DMS53 treated with DMSO at 0.1 percent for 48 hours (cell line): ENCODE data around the gene TANGO2.
A peak's percentile ranks its signal among the peaks of the same experiment; 100 is the strongest.

Source experiments
- DNase-seq: peaks from one replicate; lab custom pipeline; 2025; ENCODE audit not compliant: unreplicated experiment; lab: John Stamatoyannopoulos, UW

TANGO2 gene

DNA sequence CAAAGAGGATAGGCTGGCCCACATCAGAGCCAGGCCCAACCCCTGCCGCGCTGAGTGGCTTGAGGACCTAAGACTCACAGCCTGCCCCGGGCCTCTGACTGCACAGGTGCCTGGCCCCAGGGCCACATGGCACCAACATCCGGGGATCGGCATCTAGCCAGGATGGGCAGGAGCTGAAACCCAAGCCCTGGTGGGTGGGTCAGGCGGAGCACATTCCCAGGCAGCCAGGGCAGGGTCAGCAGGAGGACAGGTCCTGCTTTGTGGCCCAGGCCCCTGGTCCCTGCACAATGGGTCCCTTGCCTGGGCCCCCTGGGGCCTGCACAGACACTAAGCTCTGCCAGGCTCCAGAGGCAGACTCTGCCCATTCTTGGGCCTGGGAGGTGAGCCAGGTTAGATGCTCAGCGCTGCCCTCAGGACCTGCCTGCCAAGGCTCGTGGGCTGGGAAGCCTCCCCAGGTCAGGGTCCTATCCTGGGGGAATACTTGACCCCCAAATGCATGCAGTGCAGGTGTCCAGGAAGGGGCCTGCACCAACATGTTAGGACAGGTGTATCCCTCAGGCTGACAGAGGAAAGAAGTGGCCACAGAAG lies 37.8 kb upstream of the TANGO2 start:
- DNase-seq, result no peak

DNA sequence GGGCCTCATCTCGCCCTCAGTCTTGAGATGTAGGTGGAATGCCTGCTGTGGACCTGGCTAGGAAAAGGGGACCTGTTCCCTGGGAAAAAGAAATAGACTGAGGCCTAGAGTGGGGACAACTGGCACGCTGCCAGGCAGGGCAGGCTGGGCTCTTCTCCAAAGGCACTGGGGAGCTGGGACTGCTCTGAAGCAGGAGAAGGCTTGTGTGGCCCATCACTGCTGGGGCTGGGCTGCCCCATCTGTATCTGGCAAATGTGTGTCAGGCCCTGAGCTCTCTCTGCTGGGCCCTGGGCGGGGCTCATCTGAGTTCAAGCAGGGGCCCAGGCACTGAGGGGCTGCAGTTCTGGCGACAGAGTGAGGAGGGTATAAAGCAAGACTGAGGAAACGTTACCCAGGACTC lies 37.2 kb upstream of the TANGO2 start:
- DNase-seq, result no peak

DNA sequence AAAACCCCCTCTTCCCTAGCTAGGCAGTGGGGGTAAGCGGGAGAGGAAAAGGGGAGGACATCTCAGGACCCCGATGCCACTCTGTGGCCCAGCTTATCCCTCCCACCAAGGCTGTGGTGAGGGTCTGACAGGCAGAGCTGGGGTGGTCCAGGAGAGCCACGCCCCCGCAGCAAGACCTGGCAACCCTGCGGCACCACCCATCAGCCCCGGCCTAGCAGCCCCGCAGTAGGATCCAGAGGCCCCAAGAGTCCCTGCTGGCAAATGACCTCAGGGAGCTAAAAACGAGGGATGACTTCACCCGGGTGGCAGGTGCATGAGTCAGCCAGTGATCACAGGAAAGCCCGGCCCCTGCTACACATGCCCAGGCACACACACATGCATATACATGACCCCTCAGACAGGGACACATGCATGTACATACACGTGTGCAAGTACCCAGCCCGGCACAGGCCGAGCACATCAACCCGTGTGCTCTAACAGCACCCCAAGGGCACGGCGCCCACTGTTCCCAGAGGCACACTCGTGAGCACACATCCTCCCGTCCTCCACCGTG lies 36.6 kb upstream of the TANGO2 start:
- DNase-seq, result peak; percentile 18

DNA sequence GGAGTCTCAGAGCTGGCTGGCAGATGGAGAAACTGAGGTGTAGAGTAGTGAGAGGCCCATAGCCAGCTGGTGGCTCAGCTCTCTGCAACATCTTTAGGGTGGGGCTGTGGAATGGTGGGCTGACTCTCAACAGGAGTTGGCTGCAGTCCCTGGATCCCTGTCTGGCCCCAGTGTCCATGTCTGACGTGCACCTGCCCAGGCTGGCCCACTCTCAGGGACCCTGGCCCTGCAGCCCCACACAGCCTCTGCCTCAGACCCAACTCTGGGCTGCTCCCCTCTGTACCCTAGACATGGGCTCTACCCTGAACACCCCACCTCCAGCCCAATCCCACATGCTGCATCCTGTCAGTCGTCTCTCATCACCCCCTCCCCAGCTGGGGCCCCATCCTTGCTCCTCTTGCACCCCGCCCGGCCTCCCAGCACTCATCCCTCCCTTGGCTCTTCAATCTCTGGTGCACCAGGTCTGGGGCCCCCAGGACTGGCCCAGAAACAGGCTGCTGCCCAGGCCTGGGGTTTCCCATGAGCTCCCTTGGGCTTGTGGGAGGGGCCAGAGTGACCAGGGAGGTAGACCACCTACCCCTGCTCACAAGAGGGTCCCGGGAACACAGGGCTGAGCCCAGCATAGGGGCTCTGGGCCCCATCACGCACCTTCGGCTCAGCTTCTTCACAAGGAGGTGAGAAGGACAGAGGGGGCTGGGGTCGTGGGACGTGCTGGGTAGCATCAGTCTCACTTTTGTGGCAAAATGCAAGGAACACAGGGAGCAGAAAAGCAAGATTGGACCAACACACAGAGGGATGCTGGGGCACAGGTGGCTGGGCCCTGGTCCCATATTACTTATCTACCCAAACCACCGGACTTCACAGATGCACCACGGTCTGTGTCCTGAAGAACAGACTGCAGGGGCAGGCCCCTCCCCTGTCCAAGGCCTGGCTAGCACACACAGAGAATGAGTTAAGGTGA lies 35.8 kb upstream of the TANGO2 start:
- no peak for DNase-seq

DNA sequence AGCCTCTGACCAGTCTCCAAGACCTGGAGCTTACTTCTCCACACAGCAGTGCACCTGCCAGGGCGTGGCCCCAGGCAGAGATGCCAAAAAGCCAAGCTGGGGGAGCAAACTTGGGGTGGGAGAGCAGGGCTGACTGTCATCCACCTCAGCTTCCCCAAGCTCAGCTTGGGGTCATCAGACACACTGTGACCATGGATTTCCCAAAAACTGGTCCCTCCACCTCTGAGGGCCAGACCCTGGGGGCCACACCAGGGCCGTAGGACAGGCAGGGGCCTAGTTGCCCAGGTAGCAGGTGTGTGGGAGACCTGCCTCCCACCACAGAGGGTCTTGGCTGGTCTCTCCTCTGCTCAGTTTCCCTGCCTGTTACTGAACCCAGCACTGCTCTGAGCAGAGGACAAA lies 34.9 kb upstream of the TANGO2 start:
- no peak for DNase-seq

DNA sequence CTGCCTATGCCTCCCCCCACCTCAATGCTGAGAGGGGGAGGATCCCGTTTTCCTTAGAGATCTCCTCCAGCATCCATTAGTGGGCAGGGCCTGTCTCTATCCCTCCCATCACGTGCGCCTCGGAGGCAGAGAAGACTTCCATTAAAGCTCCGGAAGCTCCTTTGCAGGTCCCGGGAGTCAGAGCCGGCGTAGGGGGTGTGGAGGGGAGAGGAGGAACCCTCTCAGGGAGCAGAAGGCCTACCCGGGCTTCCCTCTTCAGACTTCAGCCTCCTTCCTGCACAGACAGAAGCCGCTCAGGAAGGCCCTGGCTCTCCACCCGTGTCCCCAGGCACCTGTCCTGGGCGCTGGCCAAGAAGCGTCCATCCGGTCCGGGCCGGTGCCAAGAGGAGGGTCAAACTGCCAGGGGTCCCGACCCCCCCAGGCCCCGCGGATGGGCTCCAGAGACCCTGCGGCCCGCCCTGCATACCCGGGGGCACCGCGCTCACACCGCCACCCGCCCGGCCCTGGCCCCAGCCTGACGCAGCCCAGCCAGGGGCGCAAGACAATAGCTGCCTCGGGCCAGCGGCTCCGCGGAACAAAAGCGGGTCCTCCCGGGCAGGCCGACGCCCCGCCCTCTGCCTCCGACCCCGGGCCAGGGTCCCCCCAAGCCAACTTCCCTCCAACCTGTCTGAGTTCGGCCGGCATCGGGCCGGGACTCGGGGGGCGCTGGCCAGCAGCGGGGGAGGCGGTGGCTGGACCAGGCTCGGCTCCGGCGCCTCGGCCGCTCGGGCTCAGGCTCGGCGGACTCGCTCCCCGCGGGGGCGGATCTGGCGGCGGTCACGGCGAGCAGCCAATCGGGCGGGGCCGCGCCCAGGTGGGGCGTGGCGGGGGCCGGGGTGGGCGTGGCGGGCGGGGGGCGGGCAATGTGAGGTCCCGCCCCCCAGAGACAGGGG lies 34.2 kb upstream of the TANGO2 start:
- peak; percentile 29 for DNase-seq

DNA sequence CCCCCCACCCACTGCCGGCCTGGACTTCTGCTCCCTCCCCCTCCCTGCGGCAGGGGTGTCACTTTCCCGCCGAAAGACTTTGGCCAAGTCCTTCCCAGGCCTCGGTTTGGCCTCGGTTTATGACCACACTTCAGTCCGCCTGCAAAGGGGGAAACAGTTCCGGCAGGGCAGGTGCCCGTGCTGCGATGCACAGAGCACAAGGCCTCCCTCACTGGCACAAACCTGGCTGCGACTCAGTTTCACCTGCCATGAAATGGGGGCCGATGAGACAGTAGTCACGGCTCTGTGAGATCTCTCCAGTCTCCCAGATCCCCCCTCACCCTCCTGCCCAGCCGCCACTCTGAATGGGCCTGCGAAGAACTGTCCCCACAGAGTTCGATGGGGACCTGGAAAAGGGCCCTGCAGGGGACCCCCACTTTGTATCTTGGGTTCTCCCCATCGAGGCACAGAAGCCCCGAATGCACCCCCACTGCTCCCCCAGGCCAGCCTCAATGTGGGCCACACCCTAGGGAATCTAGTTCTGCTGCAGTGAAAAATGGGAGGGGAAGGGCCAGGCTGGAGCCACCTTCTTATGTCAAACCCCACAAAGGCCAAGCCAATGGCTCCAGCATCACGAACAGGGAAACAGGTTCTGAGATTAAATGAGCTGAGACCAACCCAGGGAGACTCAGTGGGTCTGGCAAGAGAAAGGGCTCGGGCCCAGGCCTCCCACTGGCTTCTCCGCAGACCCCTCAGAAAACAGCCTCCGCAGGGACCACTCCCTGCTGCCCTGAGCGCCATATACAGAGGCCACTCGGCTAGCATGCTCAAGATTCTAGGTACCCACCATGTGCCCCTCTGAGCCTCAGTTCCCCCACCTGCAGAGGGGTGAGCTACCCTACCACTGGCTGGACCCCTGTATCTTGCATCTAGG lies 33.3 kb upstream of the TANGO2 start:
- no peak for DNase-seq

DNA sequence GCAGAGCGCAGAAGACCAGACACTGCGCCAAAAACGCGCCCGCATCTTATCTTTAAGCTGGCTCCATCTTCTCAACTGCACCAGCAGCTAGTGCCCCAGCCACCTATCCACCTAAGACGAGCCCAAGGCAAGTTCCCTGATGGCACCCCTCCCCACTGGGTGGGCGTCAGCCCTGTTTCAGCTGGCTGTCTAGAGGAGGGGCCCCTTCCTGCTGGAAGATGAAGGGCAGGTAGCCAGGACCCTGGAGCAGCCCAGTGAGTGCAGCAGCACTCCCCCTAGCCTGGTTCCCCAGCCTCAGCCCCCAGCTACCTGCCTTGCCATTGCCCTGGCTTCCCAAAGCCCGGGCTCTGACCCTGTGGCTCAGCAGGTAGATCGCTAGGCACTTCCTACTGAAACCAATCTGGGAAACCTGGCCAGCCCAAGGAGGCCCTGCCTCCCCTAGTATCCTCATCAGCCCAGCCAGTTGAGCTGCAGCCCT lies 32.5 kb upstream of the TANGO2 start:
- DNase-seq, result no peak

DNA sequence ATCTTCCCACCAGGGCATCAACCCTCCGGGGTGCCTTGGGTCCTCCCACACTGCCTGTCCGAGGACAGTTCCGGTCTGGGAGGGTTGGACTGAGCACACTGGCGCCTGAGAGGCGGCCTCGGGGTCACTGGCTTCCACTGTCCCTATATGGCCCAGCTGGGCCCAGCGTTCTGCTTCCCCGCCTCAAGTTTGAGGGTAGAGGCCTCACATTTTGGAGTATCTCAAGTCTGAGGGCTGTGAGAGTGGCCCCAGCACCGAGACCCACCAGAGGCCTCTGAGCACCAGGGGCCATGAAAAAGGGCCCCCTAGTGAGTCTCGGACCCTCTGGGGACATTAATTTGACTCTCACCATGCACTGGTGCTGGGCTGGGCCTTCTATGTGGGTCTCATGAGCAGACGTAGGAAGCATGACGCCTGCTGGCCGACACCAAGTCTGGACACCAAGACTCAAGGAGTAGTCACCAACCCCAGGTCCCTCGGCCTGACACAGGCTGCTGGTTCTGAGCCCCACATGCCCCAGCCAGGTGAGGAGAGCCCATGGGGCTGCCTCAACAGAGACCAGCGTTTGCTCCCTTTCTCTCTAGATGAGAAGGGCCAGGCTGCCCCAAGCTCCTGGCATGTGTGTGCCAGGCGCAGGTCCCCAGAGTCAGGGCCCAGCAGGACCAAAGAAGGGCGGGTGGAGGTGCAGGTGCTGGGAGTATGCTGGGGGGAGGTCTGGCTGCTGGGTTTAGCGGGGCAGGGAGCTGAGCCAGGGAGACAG lies 31.8 kb upstream of the TANGO2 start:
- DNase-seq, result no peak

DNA sequence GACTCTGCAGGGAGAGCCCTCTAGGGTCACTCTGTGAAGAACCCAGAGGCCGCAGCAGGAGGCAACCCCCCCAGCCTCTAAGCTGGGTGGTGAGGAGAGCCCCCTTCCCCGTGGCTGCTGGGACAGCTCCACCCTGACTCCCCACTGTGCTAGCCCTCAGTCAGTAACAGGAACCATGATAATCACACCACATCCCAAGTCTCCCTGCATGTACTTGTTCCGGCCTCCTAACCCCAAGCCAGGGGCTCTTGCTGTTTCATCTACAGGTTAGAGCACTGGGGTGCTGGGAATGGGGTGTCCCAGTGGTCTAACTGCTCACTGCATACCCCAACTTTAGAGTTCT lies 31.2 kb upstream of the TANGO2 start:
- no peak for DNase-seq

DNA sequence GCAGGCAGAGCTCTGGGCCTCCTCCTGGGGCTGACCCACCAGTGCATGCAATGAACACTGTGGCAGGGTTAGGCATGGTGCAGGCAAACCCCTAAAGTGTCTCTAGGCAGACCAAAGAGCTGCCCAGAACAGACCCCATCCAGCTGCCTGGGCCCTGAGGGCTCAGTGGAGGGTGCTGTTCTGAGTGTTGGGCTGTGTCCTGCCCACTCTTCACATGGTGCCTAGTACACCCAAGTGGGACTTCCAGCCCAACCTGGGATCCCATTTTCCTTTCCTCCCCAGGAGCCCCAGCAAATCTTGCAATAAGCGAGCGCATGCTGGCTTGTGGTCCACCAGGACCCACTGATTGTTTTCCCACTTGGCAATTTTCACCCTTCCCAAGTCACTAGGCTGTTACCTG lies 30.7 kb upstream of the TANGO2 start:
- DNase-seq, result no peak

DNA sequence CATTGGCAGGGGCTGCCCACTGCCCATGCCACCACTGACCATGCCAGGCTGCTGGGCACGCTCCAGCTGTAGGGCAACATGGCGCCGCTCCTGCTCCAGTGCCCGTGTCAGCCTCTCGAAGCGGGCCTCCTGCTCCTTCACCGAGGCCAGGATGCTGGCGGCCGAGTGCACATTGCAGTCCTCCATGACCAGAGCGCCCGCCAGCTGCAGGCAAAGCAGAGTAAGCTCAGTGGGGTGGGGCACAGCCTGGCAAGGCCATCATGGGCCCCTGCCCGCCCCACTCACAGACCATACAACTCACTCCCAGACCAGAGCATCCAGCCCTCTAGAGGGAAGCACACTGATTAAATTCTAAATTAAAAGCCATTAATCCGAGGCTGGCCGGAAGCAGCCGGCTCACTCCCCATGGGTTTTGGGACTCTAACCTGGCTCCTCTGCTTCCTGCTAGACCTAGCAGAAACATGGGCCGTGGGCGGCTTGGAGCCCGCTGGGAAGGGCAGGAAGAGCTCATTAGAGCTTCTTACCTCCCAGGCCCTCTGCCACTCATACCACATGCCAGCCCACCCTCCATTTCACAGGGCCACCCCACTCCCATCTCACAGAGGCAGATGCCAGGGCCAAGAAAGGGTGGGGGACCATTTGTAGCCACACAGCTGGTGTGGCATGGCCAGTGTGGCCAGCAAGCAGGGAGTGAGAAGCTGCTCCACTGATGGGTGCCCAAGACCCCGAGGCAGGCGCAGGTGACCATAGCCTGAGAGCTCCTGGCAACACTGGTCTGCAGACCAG lies 30.1 kb upstream of the TANGO2 start:
- no peak for DNase-seq

DNA sequence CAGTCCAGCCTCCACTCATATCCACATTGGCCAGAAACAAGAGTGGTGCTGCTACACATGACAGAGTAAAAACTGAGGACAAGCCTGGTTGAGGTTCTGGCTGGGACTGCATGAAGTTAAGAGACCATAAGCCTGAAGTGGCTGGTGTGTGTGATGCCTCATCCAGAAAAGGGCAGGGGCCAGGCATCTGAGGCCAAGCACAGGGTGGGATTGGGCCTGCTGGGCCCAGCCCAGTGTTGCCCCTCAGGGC lies 29.6 kb upstream of the TANGO2 start:
- DNase-seq, result no peak

DNA sequence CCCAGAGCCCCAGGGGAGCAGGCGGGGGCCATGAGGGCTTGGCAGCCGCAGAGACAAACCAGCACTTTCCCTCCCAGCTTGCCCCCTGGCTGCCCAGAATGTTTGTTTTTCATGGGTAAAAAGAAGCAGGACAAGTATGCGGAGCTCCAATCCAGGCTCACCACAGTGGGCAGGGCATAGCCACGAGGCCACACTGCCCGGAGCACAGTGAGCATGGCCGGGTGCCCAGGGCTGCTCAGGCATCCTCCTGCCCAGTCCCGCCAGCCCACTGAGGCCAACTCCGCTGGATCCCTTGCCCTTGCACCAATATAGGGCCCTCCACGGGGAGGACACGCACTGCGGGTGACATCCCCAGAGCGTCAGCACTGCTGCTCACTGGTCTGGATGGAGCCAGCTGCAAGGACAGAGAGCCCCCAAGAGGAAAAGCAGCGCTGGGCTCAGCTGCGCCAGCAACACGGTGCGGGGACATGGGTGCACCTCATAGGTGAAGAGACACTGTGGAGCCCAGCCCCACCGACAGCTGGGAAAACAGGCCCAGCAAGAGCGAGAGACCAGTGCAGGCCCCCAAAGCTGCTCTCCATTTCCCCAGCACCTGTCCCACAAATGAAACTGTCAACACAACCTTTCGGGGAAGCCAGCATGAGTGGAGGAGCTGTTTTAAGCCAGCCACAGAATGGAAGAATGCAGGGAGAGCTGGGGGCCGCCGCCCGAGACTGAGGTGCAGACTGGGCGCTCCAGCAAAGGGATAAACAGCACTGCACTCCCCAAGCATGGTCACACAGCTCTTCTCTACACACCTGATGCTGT lies 29.1 kb upstream of the TANGO2 start:
- DNase-seq, result no peak

DNA sequence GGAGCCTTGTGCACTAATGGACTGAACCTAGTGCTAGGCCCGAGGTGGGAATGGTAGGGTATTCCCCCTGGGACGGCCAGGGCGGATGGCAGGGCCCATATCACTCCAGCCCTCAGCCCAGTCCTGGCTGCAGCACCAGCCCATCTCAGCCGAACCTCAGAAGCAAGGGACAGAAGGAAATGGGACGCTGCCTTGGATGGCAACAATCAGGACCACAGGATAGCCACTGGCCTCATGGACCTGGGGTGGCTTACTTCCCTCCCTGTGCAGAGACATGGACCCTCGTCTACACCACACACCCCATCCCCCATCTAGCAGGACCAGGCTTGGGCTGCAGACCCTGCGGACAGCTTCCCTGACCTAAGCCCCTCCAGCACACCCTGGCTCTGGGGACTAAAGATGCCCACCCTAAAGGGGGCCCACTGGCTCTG lies 28.4 kb upstream of the TANGO2 start:
- no peak for DNase-seq

DNA sequence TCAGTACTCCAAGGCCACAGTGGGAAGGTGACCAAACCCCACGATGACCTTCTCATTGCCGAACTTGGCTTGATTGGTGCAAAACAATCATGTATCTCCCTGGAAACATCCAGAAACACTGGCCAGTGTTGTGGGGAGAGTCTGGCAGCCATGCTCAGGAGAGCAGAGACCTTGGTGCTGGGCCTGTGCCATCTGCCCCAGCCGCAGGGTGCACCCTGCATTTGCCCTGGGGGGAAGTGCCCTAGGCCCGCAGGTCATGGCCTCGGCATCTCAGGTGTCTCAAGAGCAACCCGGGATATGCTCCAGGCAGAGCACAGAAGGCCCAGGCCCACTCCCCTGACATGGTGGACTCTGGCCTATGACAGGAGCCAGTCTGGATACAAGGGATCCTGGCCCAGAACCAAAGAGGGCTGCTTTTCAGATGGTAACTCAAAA lies 28.0 kb upstream of the TANGO2 start:
- DNase-seq, result no peak

DNA sequence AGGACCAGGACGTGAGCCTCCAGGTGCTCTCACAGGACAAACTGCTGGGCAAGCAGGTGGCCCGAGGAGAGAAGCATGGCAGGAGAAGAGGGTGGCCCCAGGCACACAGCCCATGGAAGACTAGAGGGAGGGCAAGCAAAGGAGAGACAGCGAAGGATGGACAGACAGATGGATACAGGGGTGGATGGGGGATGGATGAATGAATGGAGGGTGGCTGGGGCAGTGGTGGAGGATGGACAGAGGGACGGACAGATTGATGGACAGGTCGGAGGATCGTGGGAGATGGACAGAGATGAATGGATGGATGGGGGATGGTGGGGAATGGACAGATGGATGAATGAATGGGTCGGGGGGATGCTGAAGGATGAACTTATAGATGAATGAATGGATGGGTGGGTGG lies 27.0 kb upstream of the TANGO2 start:
- DNase-seq, result no peak
